Measurements from ENCODE around the gene NOL4L. TPM values are rescaled to one million over a fixed set of nuclear protein-coding genes. Genes with fewer than 3 reads are reported as not detected.

The NOL4L gene
- polyA plus RNA-seq, 3 donors: 1.1 to 30.9 (median 2.8) TPM

DNA sequence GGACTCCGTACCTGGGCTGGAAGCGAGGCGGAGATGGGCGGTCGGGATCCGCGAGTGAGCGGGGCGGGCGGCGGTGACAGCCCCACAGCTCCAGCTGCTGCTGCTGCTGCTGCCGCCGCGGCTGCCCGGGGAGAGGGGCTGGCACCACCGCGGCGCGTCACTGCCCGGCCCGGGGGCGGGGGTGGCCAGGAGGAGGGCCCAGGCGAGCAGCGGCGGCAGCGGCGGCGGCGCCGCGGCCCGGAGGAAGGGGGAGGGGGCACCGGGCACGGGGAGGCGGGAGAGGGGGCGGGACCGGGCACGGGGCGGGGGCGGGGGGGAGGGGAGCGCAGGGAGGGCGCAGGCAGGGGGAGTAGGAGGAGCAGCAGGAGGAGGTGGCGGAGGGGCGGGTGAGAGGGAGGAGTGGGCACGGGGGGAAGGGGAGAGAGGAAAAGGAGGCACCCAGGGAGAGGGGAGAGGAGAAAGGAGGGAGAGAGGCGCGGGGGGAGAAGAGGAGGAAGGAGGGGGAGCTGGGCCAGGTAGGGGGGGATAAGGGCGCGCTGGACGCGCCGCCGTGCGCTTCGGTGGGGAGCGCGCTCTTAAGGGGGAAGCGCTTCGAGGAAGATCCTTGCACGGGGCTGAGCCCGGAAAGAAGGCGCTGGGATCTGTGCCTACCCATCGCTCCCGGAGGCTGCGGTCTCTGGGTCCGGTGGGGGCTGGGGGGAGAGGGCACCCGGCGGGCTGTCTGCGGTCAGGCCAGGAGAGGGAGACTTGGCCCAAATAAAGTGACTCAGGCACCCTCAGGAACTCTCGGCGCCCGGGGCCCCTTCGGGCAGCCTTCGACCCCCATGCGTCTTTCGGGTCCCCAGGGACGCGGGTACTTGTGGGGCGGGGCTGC lies 101.5 kb downstream of the NOL4L start:
- Mint-ChIP-seq H3K36me3 (peaks cover 6 to 9% of the 10 kb centered on the region in 2 donors), H3K27me3 (ENCODE audit: low read depth in 3 of 3) (peaks cover 3 to 8% (median 7%) of the 10 kb centered on the region in 3 donors), H3K9me3 (no peaks in the 10 kb centered on the region), H3K4me3 (peak overlapping the region; percentile 82 to 83), H3K27ac (peak overlapping the region in 2 of 7 donors; percentile 42 to 66), H3K4me1 (peaks cover 45% of the 10 kb centered on the region)
- peak overlapping the region; percentile 77 for H3K9ac ChIP-seq (ENCODE audit: insufficient read depth, low read length, poor library complexity, severe bottlenecking)
- peak; percentile 50 to 57 (median 54) for DNase-seq
- peak overlapping the region; percentile 84 for H3K4me2 ChIP-seq (replicated peaks; ENCODE audit: extremely low read depth, low read length, poor library complexity, severe bottlenecking)
- intact Hi-C loops (cut with micrococcal nuclease): loop anchor here in 1 of 2 donors (10.0 kb wide), 1 partner anchor 279 kb away; the partner anchor contains the start of genes PLAGL2 and POFUT1
- TF ChIP-seq, protein P1, sequence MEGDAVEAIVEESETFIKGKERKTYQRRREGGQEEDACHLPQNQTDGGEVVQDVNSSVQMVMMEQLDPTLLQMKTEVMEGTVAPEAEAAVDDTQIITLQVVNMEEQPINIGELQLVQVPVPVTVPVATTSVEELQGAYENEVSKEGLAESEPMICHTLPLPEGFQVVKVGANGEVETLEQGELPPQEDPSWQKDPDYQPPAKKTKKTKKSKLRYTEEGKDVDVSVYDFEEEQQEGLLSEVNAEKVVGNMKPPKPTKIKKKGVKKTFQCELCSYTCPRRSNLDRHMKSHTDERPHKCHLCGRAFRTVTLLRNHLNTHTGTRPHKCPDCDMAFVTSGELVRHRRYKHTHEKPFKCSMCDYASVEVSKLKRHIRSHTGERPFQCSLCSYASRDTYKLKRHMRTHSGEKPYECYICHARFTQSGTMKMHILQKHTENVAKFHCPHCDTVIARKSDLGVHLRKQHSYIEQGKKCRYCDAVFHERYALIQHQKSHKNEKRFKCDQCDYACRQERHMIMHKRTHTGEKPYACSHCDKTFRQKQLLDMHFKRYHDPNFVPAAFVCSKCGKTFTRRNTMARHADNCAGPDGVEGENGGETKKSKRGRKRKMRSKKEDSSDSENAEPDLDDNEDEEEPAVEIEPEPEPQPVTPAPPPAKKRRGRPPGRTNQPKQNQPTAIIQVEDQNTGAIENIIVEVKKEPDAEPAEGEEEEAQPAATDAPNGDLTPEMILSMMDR (IDR thresholded peaks at IDR 0.05): no peak
- H3K27me3 ChIP-seq (ENCODE audit: control insufficient read depth in 2 of 2, insufficient read depth in 2 of 2, low read length in 2 of 2): no peaks in the 10 kb centered on the region
- peak overlapping the region; percentile 58 to 92 (median 82) for H3K4me3 ChIP-seq (replicated peaks in 1 of 3; ENCODE audit: low read depth in 2 of 3, low read length in 3 of 3)
- peaks cover 42% of the 10 kb centered on the region for H4K20me1 ChIP-seq (ENCODE audit: insufficient read depth, low read length)
- WGBS (ENCODE audit: insufficient coverage): under 1% methylated on average over 48 of the region's 79 CpGs
- no peaks in the 10 kb centered on the region for H3K36me3 ChIP-seq (replicated peaks in 1 of 2; ENCODE audit: control insufficient read depth in 1 of 2, insufficient read depth in 2 of 2, low read length in 2 of 2)
- peak overlapping the region in 1 of 2 donors; percentile 77 for H3K27ac ChIP-seq (ENCODE audit: low read depth in 1 of 2, low read length in 2 of 2)
- H2AFZ ChIP-seq (ENCODE audit: insufficient read depth, low read depth, low read length, poor library complexity, severe bottlenecking): peak overlapping the region; percentile 86
- H3K79me2 ChIP-seq (ENCODE audit: insufficient read depth, low read length): peaks cover 35% of the 10 kb centered on the region
- H3K9me3 ChIP-seq (replicated peaks in 1 of 2; ENCODE audit: control insufficient read depth in 1 of 2, insufficient read depth in 1 of 2, low read length in 2 of 2): no peaks in the 10 kb centered on the region
- peaks cover 42 to 55% of the 10 kb centered on the region in 2 donors for H3K4me1 ChIP-seq (ENCODE audit: control insufficient read depth in 1 of 2, insufficient read depth in 2 of 2, low read length in 2 of 2)

- Histone ChIP-seq H3K4me3 (replicated peaks in 1 of 3; ENCODE audit: low read depth in 2 of 3, low read length in 3 of 3) (peak overlapping the region; percentile 55 to 92 (median 82)), H3K4me1 (ENCODE audit: control insufficient read depth in 1 of 2, insufficient read depth in 2 of 2, low read length in 2 of 2) (peaks cover 42 to 65% of the 10 kb centered on the region in 2 donors), H3K4me2 (replicated peaks; ENCODE audit: extremely low read depth, low read length, poor library complexity, severe bottlenecking) (peak overlapping the region; percentile 84), H3K9me3 (replicated peaks in 1 of 2; ENCODE audit: control insufficient read depth in 1 of 2, insufficient read depth in 1 of 2, low read length in 2 of 2) (no peaks in the 10 kb centered on the region), H4K20me1 (ENCODE audit: insufficient read depth, low read length) (peaks cover 51% of the 10 kb centered on the region), H3K36me3 (replicated peaks in 1 of 2; ENCODE audit: control insufficient read depth in 1 of 2, insufficient read depth in 2 of 2, low read length in 2 of 2) (no peaks in the 10 kb centered on the region), H2AFZ (ENCODE audit: insufficient read depth, low read depth, low read length, poor library complexity, severe bottlenecking) (peak overlapping the region; percentile 86), H3K79me2 (ENCODE audit: insufficient read depth, low read length) (peaks cover 44% of the 10 kb centered on the region), H3K27ac (ENCODE audit: low read depth in 1 of 2, low read length in 2 of 2) (peak overlapping the region in 1 of 2 donors; percentile 77), H3K27me3 (ENCODE audit: control insufficient read depth in 2 of 2, insufficient read depth in 2 of 2, low read length in 2 of 2) (no peaks in the 10 kb centered on the region), H3K9ac (ENCODE audit: insufficient read depth, low read length, poor library complexity, severe bottlenecking) (peak overlapping the region; percentile 77)
- Mint-ChIP-seq H3K9me3 (no peaks in the 10 kb centered on the region), H3K4me1 (peaks cover 51% of the 10 kb centered on the region), H3K4me3 (peak overlapping the region; percentile 88 to 93), H3K27me3 (ENCODE audit: low read depth in 3 of 3) (peaks cover 3 to 8% (median 7%) of the 10 kb centered on the region in 3 donors), H3K27ac (peak overlapping the region in 5 of 7 donors; percentile 58 to 82 (median 69)), H3K36me3 (peaks cover 8 to 9% of the 10 kb centered on the region in 2 donors)
- intact Hi-C loops (cut with micrococcal nuclease): loop anchor here in 1 of 2 donors (10.0 kb wide), 1 partner anchor 278 kb away; the partner anchor contains the start of genes PLAGL2 and POFUT1
- peak; percentile 58 to 75 (median 66) for DNase-seq
- TF ChIP-seq, protein P1 (IDR thresholded peaks at IDR 0.05): no peak
- under 1% methylated on average over 59 of the region's 82 CpGs for WGBS (ENCODE audit: insufficient coverage)
Measured at GRCh38 chr20:32482442-32483261, 102.5 kb downstream of the NOL4L start.

Data from CD14-positive monocyte (primary cell).